Small intestine (tissue), 7 donors: ENCODE measurements around the gene RPS28. TPM values are rescaled to one million over a fixed set of nuclear protein-coding genes. Genes with fewer than 3 reads are reported as not detected.

Experiments used
- DNase-seq, 2 donors: peaks; one replicate each; pipeline versions ENCODE4 v3.0.0 to v3.0.0-alpha.2; 2013
- FAIRE-seq: peaks from 2 replicates; lab custom pipeline; 2012; peaks lifted over from hg19 to GRCh38; lab: Jason Lieb, UNC
- H3K27ac ChIP-seq, 3 donors: one replicate each; pipeline ENCODE4 v1.5.1; 2013; ENCODE audit warnings: low read length in 2 of 3, mild to moderate bottlenecking in 2 of 3, control low read depth in 1 of 3, inconsistent platforms in 1 of 3, low read depth in 1 of 3, moderate library complexity in 1 of 3
- H3K27me3 ChIP-seq, 3 donors: one replicate each; pipeline ENCODE4 v1.6.1; 2013; ENCODE audit warnings: low read length in 3 of 3, inconsistent platforms in 1 of 3; ENCODE audit not compliant: control insufficient read depth in 3 of 3, insufficient read depth in 3 of 3
- H3K36me3 ChIP-seq, 3 donors: one replicate each; pipeline ENCODE4 v1.6.1; 2013; ENCODE audit warnings: low read length in 3 of 3, inconsistent platforms in 1 of 3, low read depth in 1 of 3, mild to moderate bottlenecking in 1 of 3, moderate library complexity in 1 of 3; ENCODE audit not compliant: control insufficient read depth in 3 of 3, insufficient read depth in 2 of 3
- H3K4me1 ChIP-seq, 3 donors: one replicate each; pipeline ENCODE4 v1.6.1; 2013; ENCODE audit warnings: low read length in 2 of 3, inconsistent platforms in 1 of 3, low read depth in 1 of 3, mild to moderate bottlenecking in 1 of 3, moderate library complexity in 1 of 3; ENCODE audit not compliant: control insufficient read depth in 3 of 3, insufficient read depth in 2 of 3
- H3K4me3 ChIP-seq, 3 donors: one replicate each; pipeline ENCODE4 v1.5.1; 2013; ENCODE audit warnings: low read length in 3 of 3, control low read depth in 1 of 3, inconsistent platforms in 1 of 3, low read depth in 1 of 3, mild to moderate bottlenecking in 1 of 3, moderate library complexity in 1 of 3
- H3K9me3 ChIP-seq, 2 donors: one replicate each; pipeline ENCODE4 v1.6.1; 2013; ENCODE audit warnings: low read depth in 1 of 2, low read length in 1 of 2; ENCODE audit not compliant: control insufficient read depth in 2 of 2, insufficient read depth in 1 of 2
- WGBS, 3 donors: extraction: QIAGEN DNeasy Blood & Tissue Kit; methylation state at CpG; one replicate each; pipeline ENCODE4 v1.1.7; 2013; 5-methylcytosine and 5-hydroxymethylcytosine counted together
- polyA plus RNA-seq, 4 donors: library from polyadenylated mRNA; stranded (reverse) in 3 of 4; unstranded in 1 of 4; fragments of 200-250 nt in 3 of 4; fragments of 120-200 nt in 1 of 4; gene quantifications; one replicate each; pipeline versions ENCODE4 v1.2.1 to v1.2.3, GENCODE V29; 2013
- donor health status: healthy with polysubstance abuse.
- donor health status: control.
- donor health status: control.
- donor health status: Bipolar disorder and iron deficiency.
- donor health status: healthy.

Gene RPS28
- polyA plus RNA-seq, 4 donors: 449 to 1,226 (median 874) TPM

DNA sequence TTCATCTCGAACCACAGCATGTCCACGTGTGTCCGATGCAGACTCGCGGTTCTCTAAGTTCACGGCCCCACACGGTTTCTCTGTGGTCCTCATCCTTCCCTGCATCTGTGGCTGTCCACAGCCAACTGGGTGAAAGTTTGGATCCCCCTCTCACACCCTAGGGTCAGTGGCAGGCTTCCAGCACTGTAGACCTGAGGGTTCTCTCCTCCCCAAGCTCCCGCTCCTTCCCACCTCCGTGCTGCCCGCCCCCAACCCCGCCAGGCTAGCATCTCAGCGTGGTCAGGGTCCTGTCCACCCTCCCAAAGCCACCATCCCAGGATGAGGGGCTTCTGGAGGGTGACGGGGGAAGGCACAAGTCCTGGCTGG is 45.6 kb downstream of the RPS28 start:
- FAIRE-seq (no peak), DNase-seq (no peak)
- Histone ChIP-seq H3K4me3 (no peak overlapping the region), H3K27ac (peak overlapping the region in 2 of 3 donors; percentile 34 to 56), H3K36me3 (peaks cover 0 to 4% (median 0%) of the 10 kb centered on the region in 3 donors), H3K27me3 (peaks cover 0 to 36% (median 0%) of the 10 kb centered on the region in 3 donors), H3K9me3 (no peaks in the 10 kb centered on the region), H3K4me1 (peaks cover 2 to 41% (median 2%) of the 10 kb centered on the region in 3 donors)
- WGBS, 3 donors: 47 to 67% (median 54%) methylated on average over 13 of the region's 13 CpGs

DNA sequence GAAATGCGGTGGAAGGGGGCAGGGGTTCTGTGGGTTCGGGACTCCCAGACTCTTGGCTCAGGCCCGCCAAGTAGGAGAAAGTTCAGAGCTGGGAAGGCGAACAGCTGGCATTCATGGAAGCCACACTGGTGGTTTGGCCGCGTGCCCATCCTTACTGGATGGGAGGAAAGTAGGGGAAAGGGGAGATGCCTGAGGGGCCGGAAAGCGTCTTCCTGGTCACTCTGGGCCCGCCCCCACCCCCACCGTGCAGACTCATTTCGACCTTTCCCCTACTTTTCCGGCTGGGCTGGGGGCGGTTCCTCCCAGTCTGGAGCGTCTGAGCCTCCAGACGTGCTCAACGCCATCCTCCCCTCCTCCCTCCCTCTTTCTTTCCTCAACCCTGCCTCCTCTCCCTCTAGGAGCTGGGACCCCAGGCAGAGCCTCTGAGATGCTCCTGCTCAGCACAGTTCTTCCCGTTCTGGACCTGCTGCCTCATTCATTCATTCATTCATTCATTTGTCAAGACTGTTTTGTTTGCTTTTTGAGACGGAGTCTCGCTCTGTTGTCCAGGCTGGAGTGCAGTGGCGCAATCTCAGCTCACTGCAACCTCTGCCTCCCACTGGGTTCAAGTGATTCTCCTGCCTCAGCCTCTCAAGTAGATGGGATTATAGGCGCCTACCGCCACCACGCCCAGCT is 46.2 kb downstream of the RPS28 start:
- Histone ChIP-seq H3K4me3 (no peak overlapping the region), H3K9me3 (no peaks in the 10 kb centered on the region), H3K36me3 (peaks cover 0 to 4% (median 0%) of the 10 kb centered on the region in 3 donors), H3K4me1 (peaks cover 2 to 36% (median 2%) of the 10 kb centered on the region in 3 donors), H3K27ac (peak overlapping the region in 2 of 3 donors; percentile 34 to 56), H3K27me3 (peaks cover 0 to 32% (median 0%) of the 10 kb centered on the region in 3 donors)
- peak; percentile 68 to 76 for DNase-seq
- no peak for FAIRE-seq
- WGBS, 3 donors: 14 to 19% (median 16%) methylated on average over 21 to 23 of the region's 23 CpGs

DNA sequence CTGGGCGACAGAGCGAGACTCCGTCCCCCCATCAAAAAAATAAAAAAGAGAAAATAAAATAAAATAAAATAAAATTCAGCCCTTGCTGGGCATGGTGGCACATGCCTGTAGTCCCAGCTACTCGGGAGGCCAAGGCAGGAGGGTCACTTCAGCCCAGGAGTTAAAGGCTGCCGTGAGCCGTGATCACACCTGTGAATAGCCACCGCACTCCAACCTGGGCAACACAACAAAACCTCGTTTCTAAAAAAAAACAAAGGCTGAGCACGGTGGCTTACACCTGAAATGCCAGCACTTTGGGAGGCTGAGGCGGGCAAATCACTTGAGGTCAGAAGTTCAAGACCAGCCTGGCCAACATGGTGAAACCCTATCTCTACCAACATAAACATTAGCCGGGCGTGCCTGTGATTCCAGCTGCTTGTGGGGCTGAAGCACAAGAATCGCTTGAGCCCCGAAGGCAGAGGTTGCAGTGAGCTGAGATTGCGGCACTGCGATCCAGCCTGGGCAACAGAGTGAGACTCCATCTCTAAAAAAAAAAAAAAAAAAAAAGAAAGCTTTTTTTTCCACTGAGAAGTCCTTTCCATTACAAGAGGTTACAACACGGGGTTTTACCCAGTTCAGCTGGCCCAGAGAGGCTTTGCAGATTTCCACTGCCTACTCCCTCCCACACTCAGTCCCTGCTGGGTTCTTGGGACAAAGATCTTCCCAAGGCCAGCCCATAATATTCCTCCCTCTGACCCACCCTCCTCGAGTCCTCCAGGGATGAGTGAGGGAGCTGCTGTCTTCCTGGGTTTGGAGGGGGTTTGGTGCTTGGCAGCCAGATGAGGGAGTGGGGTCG is 49.1 kb downstream of the RPS28 start:
- peak overlapping the region in 1 of 3 donors; percentile 44 for H3K4me3 ChIP-seq
- H3K4me1 ChIP-seq: peaks cover 2 to 20% (median 2%) of the 10 kb centered on the region in 3 donors
- H3K9me3 ChIP-seq: no peaks in the 10 kb centered on the region
- FAIRE-seq (no peak), DNase-seq (peak in 1 of 2 donors; percentile 72)
- H3K36me3 ChIP-seq: peaks cover 0 to 9% (median 0%) of the 10 kb centered on the region in 3 donors
- peak overlapping the region in 2 of 3 donors; percentile 70 to 82 for H3K27ac ChIP-seq
- H3K27me3 ChIP-seq: peaks cover 0 to 11% (median 0%) of the 10 kb centered on the region in 3 donors
- WGBS, 3 donors: 50 to 71% (median 54%) methylated on average over 19 of the region's 19 CpGs

DNA sequence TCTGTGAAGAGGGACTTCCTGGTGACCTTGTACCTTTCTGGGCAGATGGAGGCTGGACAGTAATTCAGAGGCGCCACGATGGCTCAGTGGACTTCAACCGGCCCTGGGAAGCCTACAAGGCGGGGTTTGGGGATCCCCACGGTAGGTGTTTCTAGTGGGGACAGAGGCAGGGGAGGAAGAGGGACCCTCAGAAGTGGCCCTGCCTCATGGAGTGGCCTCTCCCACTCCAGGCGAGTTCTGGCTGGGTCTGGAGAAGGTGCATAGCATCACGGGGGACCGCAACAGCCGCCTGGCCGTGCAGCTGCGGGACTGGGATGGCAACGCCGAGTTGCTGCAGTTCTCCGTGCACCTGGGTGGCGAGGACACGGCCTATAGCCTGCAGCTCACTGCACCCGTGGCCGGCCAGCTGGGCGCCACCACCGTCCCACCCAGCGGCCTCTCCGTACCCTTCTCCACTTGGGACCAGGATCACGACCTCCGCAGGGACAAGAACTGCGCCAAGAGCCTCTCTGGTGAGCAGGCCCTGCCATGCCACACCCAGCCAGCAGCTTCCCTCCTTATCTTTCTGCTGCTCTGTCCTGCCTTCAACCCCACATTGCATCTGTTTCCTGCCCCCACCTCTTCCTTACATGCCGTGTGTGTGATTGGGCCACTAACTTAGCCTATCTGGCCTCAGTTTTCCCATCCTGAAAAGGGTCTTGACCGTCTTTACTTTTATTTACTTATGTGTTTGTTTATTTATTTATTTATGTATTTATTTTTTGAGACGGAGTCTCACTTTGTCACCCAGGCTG is 49.9 kb downstream of the RPS28 start:
- Histone ChIP-seq H3K4me3 (peak overlapping the region in 1 of 3 donors; percentile 44), H3K27ac (peak overlapping the region in 2 of 3 donors; percentile 70 to 82), H3K9me3 (no peaks in the 10 kb centered on the region), H3K36me3 (peaks cover 0 to 9% (median 0%) of the 10 kb centered on the region in 3 donors), H3K27me3 (peaks cover 0 to 3% (median 0%) of the 10 kb centered on the region in 3 donors), H3K4me1 (peaks cover 2 to 20% (median 2%) of the 10 kb centered on the region in 3 donors)
- DNase-seq: peak in 1 of 2 donors; percentile 65
- 29 to 73% (median 43%) methylated on average over 27 to 28 of the region's 28 CpGs for WGBS, 3 donors
- FAIRE-seq: no peak

Other genes starting within 250 kb of the RPS28 start
- gene FBN3, start 171.9 kb upstream of the RPS28 start, polyA plus RNA-seq: 1 to 10 TPM in 1 of 4 donors, under 1 TPM in 1, not detected in 2; 0.04 to 2.5 TPM
- gene CERS4, start 112.1 kb upstream of the RPS28 start, polyA plus RNA-seq: 100 to 1,000 TPM in 1 of 4 donors, 10 to 100 TPM in 1, 1 to 10 TPM in 1, under 1 TPM in 1; 0.89 to 127 (median 9.5) TPM
- gene CD320, start 13.1 kb upstream of the RPS28 start, polyA plus RNA-seq: 10 to 100 TPM in 3 of 4 donors, 1 to 10 TPM in 1; 9.8 to 64.7 (median 17.1) TPM
- gene NDUFA7, start 121 bp upstream of the RPS28 start, polyA plus RNA-seq: 100 to 1,000 TPM in 3 of 4 donors, 10 to 100 TPM in 1; 75.5 to 160 (median 137) TPM
- 10 to 100 TPM in 1 of 4 donors, 1 to 10 TPM in 3; 1.3 to 13.0 (median 4.2) TPM for gene KANK3, start 21.8 kb downstream of the RPS28 start, polyA plus RNA-seq
- 10 to 100 TPM in 2 of 4 donors, 1 to 10 TPM in 2; 1.0 to 24.8 (median 8.7) TPM for gene ANGPTL4, start 42.7 kb downstream of the RPS28 start, polyA plus RNA-seq
- gene RAB11B, start 68.9 kb downstream of the RPS28 start, polyA plus RNA-seq: 100 to 1,000 TPM in 1 of 4 donors, 10 to 100 TPM in 3; 55.7 to 102 (median 72.2) TPM
- gene MARCHF2, start 91.8 kb downstream of the RPS28 start, polyA plus RNA-seq: 10 to 100 TPM in 3 of 4 donors, 1 to 10 TPM in 1; 8.3 to 30.0 (median 24.4) TPM
- 100 to 1,000 TPM in 2 of 4 donors, 10 to 100 TPM in 2; 98.6 to 225 (median 156) TPM for gene HNRNPM, start 123.5 kb downstream of the RPS28 start, polyA plus RNA-seq
- gene PRAM1, start 181.1 kb downstream of the RPS28 start, polyA plus RNA-seq: 1 to 10 TPM in 1 of 4 donors, under 1 TPM in 3; 0.45 to 3.3 (median 0.75) TPM
- 10 to 100 TPM in 3 of 4 donors, 1 to 10 TPM in 1; 6.5 to 28.2 (median 17.3) TPM for gene ZNF414, start 192.7 kb downstream of the RPS28 start, polyA plus RNA-seq